T-helper 17 cell (primary cell): ENCODE measurements around the gene CYB5D1. TPM values are rescaled to one million over a fixed set of nuclear protein-coding genes. Genes with fewer than 3 reads are reported as not detected.

Experiments used
- ATAC-seq: fragments of 150-1000 bp; cut with Tn5 transposase; 2 replicates; pipeline ENCODE4 v1.10.0; 2021; ENCODE audit warnings: mild to moderate bottlenecking, moderate library complexity
- DNase-seq, 3 donors: peaks; one replicate each; pipeline versions ENCODE4 v3.0.0 to v3.0.0-alpha.2; 2020 to 2021
- H3K9me3 ChIP-seq: one replicate; pipeline ENCODE4 v1.7.0; 2013; ENCODE audit warnings: low read length, mild to moderate bottlenecking; ENCODE audit not compliant: control insufficient read depth, poor library complexity, severe bottlenecking
- H3K27ac Mint-ChIP-seq: one replicate; pipeline ENCODE4 v1.8.0; 2022; ENCODE audit warnings: mild to moderate bottlenecking, moderate library complexity, mixed read lengths
- H3K27me3 Mint-ChIP-seq: one replicate; pipeline ENCODE4 v1.8.0; 2022; ENCODE audit warnings: mixed read lengths
- H3K36me3 Mint-ChIP-seq: one replicate; pipeline ENCODE4 v1.8.0; 2022; ENCODE audit warnings: low read depth, mixed read lengths
- H3K4me1 Mint-ChIP-seq: one replicate; pipeline ENCODE4 v1.8.0; 2022; ENCODE audit warnings: mild to moderate bottlenecking, mixed read lengths
- H3K4me3 Mint-ChIP-seq: one replicate; pipeline ENCODE4 v1.8.0; 2022; ENCODE audit warnings: mild to moderate bottlenecking, moderate library complexity, mixed read lengths
- total RNA-seq, 4 donors: library from RNA in 2 of 4; stranded (reverse) in 2 of 4; gene quantifications; one replicate each; pipeline ENCODE4 v1.2.3 and lab custom pipeline; 2022 to 2026

CYB5D1 gene
- total RNA-seq, 2 donors from 2014 or later, result 9.3 to 14.9 TPM

DNA sequence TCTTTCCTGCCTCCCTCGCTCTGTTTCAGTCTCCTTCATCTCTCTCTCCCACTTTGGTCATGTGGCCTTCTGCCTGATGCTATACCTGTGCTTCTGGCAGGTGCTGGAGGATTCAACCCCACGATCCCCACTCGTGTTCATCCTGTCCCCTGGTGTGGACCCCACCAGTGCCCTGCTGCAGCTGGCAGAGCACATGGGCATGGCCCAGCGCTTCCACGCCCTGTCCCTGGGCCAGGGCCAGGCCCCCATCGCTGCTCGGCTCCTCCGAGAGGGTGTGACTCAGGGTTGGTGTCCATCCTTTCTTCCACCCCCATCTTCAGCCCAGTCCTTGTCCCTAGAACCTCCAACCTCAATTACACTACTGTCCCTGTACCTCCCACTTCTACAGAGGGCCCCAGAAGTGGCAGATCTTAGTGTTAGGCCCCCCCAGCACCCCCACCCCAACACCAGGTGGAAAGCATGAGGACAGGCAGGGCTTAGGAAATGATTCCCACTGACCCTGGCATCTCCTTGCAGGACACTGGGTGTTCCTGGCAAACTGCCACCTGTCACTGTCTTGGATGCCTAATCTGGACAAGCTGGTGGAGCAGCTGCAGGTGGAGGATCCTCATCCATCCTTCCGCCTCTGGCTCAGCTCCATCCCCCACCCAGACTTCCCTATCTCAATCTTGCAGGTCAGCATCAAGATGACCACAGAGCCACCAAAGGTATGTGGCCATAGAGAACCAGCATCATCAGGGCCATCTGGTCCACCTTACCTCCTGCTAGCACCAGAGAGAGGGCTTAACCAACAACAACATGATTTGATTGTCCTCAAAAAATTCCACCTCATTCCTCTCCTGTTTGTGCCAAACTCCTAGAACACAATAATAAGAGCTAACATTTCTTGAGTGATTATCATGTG is 33.5 kb upstream of the CYB5D1 start:
- Mint-ChIP-seq H3K4me1 (peaks cover 11% of the 10 kb centered on the region), H3K36me3 (no peaks in the 10 kb centered on the region), H3K27ac (peak overlapping the region; percentile 27), H3K4me3 (no peak overlapping the region), H3K27me3 (peaks cover 17% of the 10 kb centered on the region)
- DNase-seq (no peak), ATAC-seq (no peak)
- H3K9me3 ChIP-seq, result no peaks in the 10 kb centered on the region

DNA sequence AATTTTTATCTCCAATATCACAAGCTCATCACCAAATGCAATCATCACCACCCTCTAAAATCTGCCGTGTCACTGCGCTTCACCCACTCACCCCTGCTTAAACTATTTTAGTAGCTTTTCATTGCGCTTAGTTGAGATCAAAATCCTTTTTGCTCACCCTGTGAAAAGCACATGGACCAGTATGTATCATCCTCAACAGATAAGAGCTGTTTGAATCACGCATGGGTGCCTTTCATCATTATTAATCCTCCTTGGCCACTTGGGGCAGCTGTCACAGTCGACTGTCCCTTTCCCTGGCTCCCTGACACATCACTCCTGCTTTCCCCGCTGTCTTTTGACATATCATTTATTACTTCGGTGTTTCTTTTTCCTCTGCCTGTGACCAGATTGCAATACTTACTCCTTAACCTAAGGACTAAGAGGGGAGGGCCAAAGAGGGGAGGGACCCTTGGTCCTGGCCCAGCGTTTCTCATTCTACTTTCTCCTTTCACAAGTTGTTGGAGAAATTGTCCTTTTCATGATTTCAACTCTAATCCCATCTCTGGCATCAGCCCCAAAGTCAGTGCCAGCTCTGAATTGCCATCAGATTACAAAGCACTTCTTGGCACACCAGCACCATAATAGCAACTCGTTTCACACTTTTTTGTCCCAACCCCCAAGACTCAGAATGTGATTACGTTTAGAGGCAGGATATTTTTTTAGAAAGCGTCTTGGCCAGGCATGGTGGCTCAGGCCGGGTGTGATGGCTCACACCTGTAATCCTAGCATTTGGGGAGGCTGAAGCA is 32.4 kb upstream of the CYB5D1 start:
- H3K9me3 ChIP-seq, result no peaks in the 10 kb centered on the region
- Mint-ChIP-seq H3K36me3 (no peaks in the 10 kb centered on the region), H3K4me1 (peaks cover 11% of the 10 kb centered on the region), H3K27me3 (peaks cover 17% of the 10 kb centered on the region), H3K4me3 (peak overlapping the region; percentile 21), H3K27ac (no peak overlapping the region)
- ATAC-seq, result no peak
- DNase-seq, result no peak

DNA sequence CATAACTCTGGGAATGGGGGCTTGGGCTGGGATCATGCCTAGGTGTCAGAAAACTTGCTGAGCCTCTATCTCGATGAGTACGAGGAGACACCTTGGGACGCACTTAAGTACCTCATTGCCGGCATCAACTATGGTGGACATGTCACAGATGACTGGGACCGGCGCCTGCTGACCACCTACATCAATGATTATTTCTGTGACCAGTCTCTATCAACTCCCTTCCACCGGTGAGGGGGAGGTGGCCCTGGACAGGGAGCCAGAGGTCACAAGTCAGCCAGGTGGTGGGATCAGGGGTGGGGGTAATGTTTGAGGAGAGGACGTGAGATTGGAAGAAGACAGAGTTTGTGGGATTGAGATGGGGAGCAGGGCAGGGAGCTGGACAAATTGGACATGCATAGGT is 27.2 kb upstream of the CYB5D1 start:
- DNase-seq (no peak), ATAC-seq (no peak)
- Mint-ChIP-seq H3K4me3 (no peak overlapping the region), H3K36me3 (peaks cover 2% of the 10 kb centered on the region), H3K27me3 (peaks cover 11% of the 10 kb centered on the region), H3K27ac (no peak overlapping the region), H3K4me1 (peaks cover 16% of the 10 kb centered on the region)
- H3K9me3 ChIP-seq, result no peaks in the 10 kb centered on the region

DNA sequence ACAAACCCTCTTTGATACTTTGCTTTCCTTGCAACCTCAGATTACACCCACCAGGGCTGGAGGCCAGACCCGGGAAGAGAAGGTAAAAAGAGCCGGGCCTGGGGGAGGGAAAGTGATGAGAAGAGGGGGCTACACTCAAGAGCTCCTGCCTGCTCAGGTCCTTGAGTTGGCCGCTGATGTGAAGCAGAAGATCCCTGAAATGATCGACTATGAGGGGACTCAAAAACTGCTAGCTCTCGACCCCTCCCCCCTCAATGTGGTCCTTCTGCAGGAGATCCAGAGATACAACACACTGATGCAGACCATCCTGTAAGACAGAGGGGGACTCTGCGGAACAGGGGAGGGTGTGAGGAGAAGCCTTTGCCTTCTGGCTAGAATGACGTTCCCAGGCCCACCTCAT is 26.6 kb upstream of the CYB5D1 start:
- ATAC-seq (no peak), DNase-seq (no peak)
- no peak overlapping the region for H3K27ac Mint-ChIP-seq
- H3K36me3 Mint-ChIP-seq, result peaks cover 2% of the 10 kb centered on the region
- peaks cover 20% of the 10 kb centered on the region for H3K4me1 Mint-ChIP-seq
- no peaks in the 10 kb centered on the region for H3K9me3 ChIP-seq
- no peak overlapping the region for H3K4me3 Mint-ChIP-seq
- peaks cover 11% of the 10 kb centered on the region for H3K27me3 Mint-ChIP-seq

DNA sequence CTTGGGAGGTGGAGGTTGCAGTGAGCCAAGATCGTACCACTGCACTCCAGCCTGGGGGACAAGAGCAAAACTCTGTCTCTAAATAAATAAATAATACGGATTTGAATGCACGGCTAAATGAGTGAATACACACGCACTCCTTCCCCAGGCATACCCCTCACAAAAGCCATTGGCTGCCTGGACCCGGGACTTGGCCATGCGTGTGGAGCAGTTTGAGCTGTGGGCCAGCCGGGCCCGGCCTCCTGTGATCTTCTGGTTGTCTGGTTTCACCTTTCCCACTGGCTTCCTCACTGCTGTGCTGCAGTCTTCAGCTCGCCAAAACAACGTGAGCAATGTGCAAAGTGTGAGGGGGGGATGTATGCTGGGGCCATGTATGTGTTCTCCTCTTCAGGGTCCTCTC is 25.4 kb upstream of the CYB5D1 start:
- Mint-ChIP-seq H3K36me3 (peaks cover 2% of the 10 kb centered on the region), H3K4me3 (no peak overlapping the region), H3K4me1 (peaks cover 32% of the 10 kb centered on the region), H3K27ac (no peak overlapping the region), H3K27me3 (peaks cover 5% of the 10 kb centered on the region)
- ATAC-seq, result no peak
- no peaks in the 10 kb centered on the region for H3K9me3 ChIP-seq
- DNase-seq, result no peak

DNA sequence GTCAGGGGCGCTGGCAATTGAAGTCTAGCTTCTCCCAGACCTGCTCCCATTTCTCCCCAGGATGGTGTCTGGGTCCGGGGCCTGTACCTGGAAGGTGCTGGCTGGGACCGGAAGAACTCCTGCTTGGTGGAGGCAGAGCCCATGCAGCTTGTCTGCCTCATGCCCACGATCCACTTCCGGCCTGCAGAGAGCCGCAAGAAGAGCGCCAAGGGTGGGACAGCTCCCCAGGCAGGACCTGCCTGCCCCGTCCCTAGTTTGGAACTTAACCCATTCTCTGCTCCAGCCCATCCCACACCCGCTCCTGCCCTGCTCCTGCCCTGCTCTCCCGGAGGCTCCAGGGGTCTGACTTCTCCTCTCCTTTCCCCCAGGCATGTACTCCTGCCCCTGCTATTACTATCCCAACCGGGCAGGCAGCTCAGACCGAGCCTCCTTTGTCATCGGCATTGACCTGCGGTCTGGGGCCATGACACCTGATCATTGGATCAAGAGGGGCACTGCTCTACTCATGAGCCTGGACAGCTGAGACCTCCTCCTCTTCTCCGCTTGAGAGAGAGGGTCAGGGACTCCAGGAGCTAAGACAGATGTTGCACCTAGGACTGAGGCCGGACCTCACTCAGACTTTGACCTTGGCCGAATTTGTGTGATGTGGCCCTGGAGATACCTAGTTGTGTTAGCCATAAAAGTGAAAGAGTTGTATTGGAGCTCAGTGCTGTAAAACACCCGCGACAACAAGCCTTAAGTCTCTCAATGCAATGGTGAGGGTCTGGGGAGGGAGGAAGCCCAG is 24.6 kb upstream of the CYB5D1 start:
- H3K27me3 Mint-ChIP-seq, result peaks cover 5% of the 10 kb centered on the region
- H3K4me3 Mint-ChIP-seq, result peak overlapping the region; percentile 98
- no peak for DNase-seq
- no peak for ATAC-seq
- H3K36me3 Mint-ChIP-seq, result peaks cover 2% of the 10 kb centered on the region
- H3K9me3 ChIP-seq, result no peaks in the 10 kb centered on the region
- peaks cover 37% of the 10 kb centered on the region for H3K4me1 Mint-ChIP-seq
- H3K27ac Mint-ChIP-seq, result peak overlapping the region; percentile 100

DNA sequence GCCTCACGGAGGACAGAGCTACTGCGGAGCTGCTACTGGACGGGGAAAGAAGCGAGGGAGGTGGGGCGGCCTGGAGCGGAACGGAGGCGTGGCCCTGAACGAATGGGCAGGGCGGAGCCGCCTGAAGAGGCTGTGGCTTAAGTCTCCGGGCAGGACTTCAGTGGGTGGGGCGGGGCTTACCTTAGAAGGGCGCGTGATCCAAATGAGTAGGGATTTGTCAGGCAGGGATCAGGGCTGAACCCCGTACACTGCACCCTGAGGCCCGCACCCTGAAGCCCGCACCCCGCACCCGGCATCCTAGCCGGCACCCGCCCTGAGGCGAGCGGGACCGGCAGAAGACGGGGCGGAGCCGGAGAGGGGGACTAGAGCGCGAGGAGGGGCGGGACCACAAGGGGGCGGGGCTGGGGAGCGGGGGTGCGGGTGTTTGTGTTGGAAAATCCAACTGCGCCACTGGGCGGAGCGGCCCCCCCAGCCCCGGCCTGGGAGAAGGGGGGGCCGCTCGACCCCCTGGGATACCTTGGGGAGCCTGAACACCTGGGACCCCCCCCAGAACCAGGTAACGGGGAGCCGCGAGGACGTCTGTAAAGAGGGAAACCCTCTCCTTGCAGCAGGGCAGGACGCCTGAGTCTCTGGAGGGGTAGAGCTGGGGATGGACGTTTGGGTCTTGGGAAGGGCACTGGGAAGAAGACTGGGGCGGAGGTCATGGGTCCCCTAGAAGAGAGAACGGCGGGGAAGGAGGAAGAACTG is 23.8 kb upstream of the CYB5D1 start, which contains the start of gene KDM6B:
KDM6B (plus strand) TSS at position 423 of the 747 bp plus-strand sequence. CDS start 11,338 bp downstream, outside the sequence.
- peak within 1 kb of the TSS; percentile 100 for H3K27ac Mint-ChIP-seq
- H3K27me3 Mint-ChIP-seq, result peaks cover 5% of the 10 kb centered on the region
- peaks cover 2% of the 10 kb centered on the region for H3K36me3 Mint-ChIP-seq
- no peaks in the 10 kb centered on the region for H3K9me3 ChIP-seq
- DNase-seq (peak; percentile 72 to 83 (median 80)), ATAC-seq (peak; percentile 58)
- peaks cover 43% of the 10 kb centered on the region for H3K4me1 Mint-ChIP-seq
- peak within 1 kb of the TSS; percentile 98 for H3K4me3 Mint-ChIP-seq

DNA sequence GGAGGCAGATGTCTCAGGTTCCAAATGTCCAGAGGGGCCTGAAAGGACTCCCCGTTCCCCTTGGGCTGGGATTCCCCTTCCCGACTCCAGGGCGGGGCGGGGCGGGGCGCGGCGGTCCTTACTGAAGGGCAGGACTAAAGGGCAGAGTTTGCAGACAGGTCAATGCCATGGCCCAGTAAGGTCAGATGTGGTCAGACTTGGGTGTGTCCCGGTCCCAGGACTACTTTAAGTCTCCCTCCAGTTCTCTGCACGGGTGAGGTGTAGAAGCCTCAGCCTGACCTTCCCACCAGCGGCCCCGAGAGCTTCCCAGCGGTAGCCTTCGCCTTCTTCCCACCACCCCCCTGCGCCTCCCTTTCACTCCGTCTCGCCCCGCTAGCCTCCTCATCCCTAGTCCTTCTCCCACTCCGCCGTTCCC is 23.3 kb upstream of the CYB5D1 start:
- peak; percentile 43 to 67 (median 65) for DNase-seq
- Mint-ChIP-seq H3K27me3 (peaks cover 5% of the 10 kb centered on the region), H3K36me3 (peaks cover 2% of the 10 kb centered on the region), H3K27ac (peak overlapping the region; percentile 100), H3K4me1 (peaks cover 48% of the 10 kb centered on the region), H3K4me3 (peak overlapping the region; percentile 98)
- H3K9me3 ChIP-seq, result no peaks in the 10 kb centered on the region
- peak; percentile 9 for ATAC-seq

DNA sequence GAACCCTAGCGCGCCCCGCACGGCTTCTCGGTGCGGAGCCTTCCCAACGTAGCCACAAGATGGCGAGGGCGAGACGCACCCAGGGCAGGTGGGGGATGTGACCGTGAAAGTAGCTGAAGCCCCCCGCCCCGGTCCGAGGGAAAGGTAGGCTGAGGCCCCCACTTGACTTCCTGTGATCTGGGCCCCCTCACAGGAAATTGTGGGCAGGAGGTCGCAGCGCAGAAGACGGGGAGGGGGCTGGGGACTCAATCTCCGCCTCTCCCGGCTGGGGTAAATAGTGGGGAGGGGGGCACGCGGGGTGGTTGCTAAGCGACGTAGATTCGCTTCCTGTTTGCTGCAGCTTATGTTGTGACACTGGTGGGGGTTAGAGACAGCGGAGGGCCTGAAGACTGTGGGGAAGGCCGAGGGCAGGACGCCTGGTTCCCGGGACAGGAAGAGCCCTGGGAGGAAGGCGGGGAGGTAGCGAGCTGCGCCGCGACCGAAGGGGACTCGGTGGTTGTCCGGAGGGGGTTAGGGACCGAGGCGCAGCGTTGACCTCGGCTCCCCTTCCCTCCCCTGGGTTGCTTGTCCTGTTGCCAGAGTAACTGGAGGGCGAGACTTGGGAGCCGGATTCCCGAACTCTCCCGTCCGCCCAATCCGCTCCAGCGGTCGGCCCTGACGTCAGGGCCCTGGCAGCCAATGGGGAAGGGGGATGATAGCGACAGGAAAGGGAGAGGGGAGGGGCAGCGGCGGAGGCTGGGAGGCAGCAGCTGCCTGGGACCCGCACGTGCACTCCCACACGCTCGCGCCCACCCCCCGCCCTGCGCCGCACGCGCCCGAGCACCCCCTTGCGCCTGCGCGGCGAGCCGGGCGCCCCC is 22.6 kb upstream of the CYB5D1 start:
- peaks cover 52% of the 10 kb centered on the region for H3K4me1 Mint-ChIP-seq
- peak overlapping the region; percentile 98 for H3K4me3 Mint-ChIP-seq
- H3K27me3 Mint-ChIP-seq, result peaks cover 5% of the 10 kb centered on the region
- no peaks in the 10 kb centered on the region for H3K9me3 ChIP-seq
- peak; percentile 79 to 95 (median 88) for DNase-seq
- peak; percentile 62 for ATAC-seq
- peak overlapping the region; percentile 100 for H3K27ac Mint-ChIP-seq
- H3K36me3 Mint-ChIP-seq, result peaks cover 2% of the 10 kb centered on the region

DNA sequence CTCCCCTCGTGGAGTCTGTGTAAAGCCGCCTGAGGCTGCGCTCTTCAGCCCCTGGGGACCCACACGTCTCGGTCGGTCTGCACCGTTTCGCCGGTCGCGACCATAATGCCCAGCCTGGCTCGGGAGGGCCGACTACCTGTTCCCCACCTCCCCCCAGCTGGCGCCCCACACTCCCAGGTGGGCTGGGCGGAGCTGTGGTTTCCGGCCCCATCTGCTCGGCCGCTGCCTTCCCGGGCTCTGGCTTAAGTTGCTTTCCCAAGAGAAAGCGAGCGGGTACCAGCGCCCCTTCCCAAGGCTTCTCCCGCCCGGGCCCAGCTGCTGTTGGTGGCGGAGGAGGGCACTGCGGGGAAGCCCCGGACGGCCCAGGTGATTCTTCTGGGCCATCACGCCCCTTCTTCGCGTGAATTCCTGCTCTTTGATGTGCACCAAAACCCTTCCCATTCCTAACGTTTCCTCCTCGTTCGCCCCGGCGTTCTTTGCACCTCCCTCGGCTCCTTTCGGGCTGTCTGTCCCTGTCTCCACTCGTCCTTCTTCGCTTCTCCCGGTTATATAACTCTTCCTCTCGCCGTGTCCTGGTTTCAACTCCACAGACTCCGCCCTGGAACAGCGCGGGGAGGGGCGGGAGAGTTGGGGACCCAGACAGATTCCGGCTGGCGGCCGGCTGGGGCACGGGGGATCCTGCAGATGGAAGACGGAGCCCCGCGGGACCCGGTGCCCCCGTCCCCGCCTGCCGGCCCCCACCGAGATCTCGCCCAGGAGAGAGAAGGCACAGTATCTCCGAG is 21.8 kb upstream of the CYB5D1 start:
- H3K4me3 Mint-ChIP-seq, result peak overlapping the region; percentile 98
- peaks cover 2% of the 10 kb centered on the region for H3K36me3 Mint-ChIP-seq
- peak overlapping the region; percentile 100 for H3K27ac Mint-ChIP-seq
- peak in 2 of 3 donors; percentile 56 to 60 for DNase-seq
- H3K9me3 ChIP-seq, result no peaks in the 10 kb centered on the region
- H3K27me3 Mint-ChIP-seq, result peaks cover 5% of the 10 kb centered on the region
- peak; percentile 17 for ATAC-seq
- peaks cover 60% of the 10 kb centered on the region for H3K4me1 Mint-ChIP-seq
